GM21737 (cell line): Measurements from ENCODE around the gene SLC25A26.
"Not testable (repeated sequence)": the region's sequence is repeated elsewhere in the genome, so short reads cannot be mapped to it uniquely, and the experiment has no call there.

Experiments
- ATAC-seq: cut with Tn5 transposase; IDR thresholded peaks from one replicate; pipeline ENCODE4 v1.9.1; 2021; ENCODE audit warnings: mild to moderate bottlenecking, moderate library complexity; ENCODE audit not compliant: unreplicated experiment

SLC25A26 gene

DNA sequence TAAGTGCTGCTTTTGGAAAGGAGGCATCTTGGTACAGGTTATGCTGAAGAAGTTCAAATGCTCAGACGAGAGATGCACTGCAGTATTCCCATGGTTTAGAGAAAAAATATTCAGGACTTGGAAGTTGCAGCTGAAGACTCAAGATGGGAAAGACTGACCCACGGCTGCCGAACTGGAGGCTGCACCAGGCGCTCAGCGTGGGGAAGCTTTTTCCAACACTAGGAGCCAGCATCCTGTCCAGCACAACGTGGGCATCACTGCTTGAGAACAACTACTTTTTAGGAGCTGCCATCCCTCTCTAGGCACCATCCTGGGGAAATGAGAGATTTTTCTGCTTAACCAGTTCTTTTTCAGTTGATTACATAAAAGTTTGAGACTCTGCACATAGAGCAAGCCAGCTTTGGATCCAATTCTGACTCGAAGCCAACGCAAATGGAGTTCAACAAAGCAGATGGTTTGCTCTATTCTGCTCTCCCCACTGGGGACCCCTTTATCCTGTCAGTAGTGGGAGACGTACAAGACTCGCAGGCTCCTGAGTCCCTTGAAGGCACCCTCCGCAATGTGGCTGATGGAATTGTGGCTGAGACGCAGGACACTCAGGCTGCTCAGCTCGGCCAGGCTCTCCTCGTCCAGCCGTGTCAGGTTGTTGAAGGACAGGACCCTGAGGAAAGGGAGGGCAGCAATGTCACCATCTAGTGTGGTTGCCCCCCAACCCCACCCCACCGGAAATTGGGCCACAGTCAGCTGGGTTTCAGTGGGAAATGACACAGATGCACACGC, 186.2 kb downstream of the SLC25A26 start:
- no peak for ATAC-seq

GRCh38 chr3:66407611-66408218, 186.9 kb downstream of the SLC25A26 start:
- ATAC-seq: peak; percentile 80

- ATAC-seq: no peak
Measured at GRCh38 chr3:66409771-66410754, 189.3 kb downstream of the SLC25A26 start.

DNA sequence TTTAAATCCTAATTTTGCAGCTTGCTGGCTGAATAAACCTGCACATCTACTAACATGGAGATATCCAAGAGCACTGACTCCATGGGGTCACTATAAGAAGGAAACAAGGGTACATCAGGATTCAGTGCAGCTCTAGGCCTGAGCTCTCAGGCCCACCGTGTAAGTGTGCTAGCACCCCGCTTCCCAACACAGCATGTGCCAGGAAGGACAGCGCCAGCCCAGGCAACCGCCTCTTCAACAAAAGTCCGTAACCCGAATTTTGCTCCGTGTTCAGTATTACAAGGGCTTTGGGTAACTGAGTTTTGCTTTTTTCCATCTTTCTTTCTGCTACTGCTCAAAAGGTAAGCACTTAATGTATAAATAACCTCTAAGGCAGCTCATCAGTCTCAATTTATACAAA, 190.2 kb downstream of the SLC25A26 start:
- ATAC-seq: no peak

DNA sequence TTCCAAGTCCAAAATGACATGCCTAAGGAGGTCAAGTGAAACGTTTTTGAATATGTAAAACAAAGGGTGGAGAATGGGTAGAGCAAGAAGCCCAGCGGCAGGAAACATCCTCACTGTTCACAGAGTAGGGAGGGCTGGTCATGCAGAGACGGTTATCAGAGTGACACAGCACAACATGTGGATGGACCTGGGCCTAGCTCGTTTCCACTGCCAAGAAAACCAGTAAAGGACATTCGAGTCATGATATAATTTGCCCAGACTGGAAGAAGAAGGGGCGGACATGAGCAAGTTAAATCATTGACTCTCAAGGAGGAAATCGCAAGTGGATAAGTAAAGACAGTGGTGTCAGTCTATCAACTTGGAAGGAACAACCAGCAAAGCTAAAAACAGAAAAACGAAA, 190.7 kb downstream of the SLC25A26 start:
- no peak for ATAC-seq

DNA sequence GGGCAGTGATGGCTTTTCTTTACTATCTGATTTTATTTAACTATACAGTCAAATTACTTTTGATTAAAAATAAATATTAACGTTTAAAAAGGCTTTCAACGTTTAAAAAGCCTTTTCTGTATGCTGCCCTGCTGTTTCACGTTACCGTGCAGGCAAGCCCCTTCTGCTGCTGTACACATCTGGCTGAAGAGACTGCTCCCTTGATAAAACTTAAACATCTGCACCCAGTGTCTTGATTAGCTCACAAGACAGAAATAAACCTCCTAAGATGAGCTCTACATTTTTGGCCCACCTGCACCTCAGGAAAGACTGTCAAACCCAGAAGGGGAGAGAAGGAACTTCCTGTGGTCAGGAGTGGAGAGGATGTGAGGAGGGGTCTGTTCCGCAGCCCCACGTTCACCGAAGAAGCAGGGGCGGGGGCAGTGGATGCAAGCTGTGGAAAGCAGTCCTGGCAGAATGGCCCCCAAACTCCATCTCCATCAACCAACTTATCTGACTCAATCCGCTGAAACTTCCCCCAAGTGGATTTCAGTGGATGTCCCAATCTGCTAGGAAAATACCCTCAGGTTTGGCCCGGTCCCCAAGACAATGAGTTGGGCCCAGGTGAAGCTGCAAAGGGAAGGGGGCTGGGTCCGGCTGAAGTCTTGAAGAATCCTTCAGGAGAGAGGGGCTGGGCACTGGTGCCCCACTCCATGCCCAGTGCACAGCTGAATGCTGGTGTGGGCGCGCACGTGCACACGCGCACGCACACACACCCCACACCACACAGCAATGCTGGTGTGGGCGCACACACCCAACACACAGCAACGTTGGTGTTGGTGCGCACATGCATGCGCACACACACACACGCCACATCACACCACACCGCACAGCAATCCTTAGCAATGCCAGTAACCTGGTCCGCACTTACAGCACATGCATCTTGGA, 191.4 kb downstream of the SLC25A26 start:
- ATAC-seq: no peak

DNA sequence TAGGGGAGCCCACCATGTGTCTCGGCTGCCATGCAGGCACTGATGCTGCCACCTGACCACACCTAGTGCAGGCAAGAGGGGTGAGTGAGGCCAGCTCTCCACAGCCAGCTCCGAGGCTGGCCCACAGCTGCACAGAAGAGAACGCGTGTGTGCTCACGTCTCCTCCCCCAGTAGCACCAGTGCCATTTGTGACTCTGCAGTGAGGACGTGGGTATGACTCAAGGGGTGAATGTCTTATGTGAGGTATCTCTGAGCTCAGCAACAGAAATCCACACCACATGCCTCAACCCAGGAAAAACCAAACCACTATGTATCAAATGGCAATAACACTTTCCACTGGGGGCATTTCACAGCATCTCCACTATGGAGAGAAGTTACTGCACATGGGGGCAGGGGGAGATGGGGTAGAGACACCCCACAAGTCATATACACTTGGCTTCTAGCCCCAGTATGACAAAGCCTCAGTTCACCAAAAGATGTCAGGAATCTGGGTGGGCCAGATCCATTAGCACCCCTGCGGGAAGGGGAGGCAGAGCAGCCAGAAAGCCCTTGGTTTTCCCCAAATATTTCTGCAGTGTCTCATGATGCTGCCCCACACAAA, 192.4 kb downstream of the SLC25A26 start:
- no peak for ATAC-seq

- no peak for ATAC-seq
Measured at GRCh38 chr3:66414846-66415245, 194.0 kb downstream of the SLC25A26 start.

DNA sequence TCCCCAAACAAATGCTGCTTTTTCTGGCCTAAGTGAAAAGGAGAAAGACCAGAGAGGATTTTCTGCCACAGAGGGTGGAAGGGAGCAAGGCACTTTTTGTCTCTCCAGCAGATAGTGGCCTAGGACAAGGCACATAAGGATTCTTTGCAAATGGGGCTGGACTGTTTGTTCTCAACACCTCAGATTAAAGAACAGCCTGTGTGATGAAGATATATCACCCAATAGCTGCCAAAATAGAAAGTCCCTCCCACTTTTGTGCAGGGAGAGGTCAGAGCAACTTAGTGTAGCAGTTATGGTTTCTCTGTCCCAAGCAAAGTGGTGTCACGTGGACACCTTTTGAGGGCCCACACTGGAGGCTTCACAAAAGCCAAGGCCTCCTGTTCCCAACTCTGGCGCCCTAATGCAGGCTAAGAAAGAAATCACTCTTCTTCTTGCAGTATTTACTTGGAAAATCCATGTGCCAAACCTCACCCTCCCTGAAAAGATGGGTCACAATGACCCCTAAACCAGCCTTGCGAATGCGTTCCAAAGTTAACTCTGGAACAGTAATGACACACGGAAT, 195.1 kb downstream of the SLC25A26 start:
- no peak for ATAC-seq

DNA sequence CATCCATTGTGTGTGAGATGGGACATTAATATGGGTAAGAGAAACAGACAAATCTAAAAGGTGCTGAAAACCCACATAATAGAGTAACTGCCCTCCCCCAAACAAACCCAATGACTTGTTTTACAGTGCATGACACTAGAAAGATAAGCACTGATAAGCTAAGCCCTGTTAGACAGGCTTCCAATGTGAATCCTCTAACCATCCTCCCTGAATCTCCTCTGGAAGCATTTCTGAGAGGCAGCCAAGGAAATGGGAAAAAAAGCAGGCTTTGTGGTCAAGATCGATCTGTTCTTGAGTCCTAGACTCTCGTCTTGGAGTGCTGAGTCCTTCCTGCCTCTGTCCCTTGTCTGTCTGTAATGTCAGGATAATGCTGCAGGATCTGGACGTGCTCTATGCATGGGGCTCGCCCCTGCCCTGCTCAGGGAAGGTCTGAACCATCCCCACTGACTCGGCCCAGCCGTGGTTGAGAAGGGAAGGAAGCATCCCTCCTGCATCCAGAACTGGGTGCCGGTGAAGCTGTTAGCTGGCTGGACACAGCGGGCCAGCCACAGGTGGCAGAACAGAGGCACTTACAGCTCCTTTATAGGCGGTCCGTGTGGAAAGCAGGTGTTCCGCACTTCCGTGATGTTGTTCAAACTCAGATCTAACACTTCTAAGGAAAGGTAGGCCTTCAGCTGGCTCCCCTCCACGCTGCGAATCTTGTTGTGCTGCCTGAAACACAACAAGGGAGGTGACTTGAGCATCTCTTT, 195.9 kb downstream of the SLC25A26 start:
- no peak for ATAC-seq

DNA sequence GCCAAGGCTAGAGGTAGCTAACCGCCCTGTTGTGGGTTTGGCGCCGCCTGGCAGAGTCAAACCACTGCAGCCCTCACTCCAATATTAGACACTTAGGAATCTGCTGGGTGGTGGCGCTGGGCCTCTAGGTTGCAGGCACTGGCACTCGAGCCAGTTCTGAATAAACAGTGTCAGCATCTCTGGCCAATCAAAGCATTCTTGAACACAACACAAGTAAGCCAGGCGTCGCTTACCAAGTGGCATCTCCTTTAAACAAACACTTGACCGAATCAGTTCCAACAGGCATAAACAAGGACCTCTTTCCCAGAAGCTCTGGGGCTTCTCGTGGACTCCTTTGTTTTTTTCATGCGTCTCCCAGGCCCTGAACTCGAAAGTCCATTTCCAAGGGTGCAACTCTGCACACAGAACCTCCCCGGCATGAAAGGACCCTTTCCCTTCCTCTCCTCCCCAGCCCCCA, 197.7 kb downstream of the SLC25A26 start:
- no peak for ATAC-seq

GRCh38 chr3:66419036-66419435, 198.2 kb downstream of the SLC25A26 start:
- ATAC-seq: no peak

GRCh38 chr3:66421144-66421543, 200.3 kb downstream of the SLC25A26 start:
- ATAC-seq: not testable (repeated sequence)

DNA sequence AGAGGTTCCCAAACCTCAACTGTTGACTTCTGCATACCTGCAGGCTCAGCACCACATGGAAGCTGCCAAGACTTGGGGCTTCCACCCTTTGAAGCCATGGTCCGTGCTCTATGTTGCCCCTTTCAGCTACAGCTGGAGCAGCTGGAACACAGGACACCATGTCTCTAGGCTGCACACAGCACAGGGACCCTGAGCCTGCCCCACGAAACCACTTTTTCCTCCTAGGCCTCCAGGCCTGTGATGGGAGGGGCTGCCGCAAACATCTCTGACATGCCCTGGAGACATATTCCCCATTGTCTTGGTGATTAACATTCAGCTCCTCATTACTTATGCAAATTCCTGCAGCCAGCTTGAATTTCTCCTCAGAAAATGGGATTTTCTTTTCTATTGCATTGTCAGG, 201.1 kb downstream of the SLC25A26 start:
- not testable (repeated sequence) for ATAC-seq

DNA sequence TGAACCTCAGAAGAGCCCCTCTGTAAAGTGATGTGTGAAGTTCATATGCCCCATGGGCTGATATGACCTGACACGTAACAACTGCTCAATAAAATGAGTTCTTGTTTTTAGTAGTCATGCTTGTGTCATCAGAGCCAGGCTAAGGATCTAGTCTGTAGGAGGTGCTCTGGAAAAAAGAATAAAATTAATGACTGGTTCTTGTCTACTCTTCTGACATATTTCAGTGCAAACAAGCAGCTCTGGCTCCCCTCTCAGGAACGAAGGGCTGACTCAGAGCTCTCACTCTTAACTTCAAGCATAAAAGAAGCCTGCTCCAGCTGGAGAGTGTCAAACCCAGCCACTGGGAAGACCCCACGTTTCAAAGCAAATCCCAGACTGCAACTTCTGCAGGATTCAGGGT, 203.0 kb downstream of the SLC25A26 start:
- ATAC-seq: no peak

- ATAC-seq: no peak
Measured at GRCh38 chr3:66425032-66425431, 204.2 kb downstream of the SLC25A26 start.

GRCh38 chr3:66425576-66426114, 204.8 kb downstream of the SLC25A26 start:
- ATAC-seq: no peak

- no peak for ATAC-seq
Measured at GRCh38 chr3:66426135-66426534, 205.3 kb downstream of the SLC25A26 start.

- no peak for ATAC-seq
Measured at GRCh38 chr3:66427352-66427751, 206.6 kb downstream of the SLC25A26 start.
